H1 (cell line): ENCODE results near the gene PRKCA. TPM values are rescaled to one million over a fixed set of nuclear protein-coding genes. Genes with fewer than 3 reads are reported as not detected.

Experiments
- CHD7 ChIP-seq: fragments of 300-600 bp; sonication (generic); IDR thresholded peaks from 2 replicates; pipeline ENCODE4 v1.7.1; 2012; ENCODE audit warnings: low read length, moderate library complexity, mild to moderate bottlenecking, inconsistent platforms; ENCODE audit not compliant: insufficient replicate concordance
- polyA plus RNA-seq, 7 experiments: library from polyadenylated mRNA; depleted of rRNA in 3 of 7; stranded (reverse) in 5 of 7; unstranded in 2 of 7; fragments of >200 nt in 5 of 7; fragments of 200-250 nt in 2 of 7; gene quantifications; 1 replicate in 5 of 7; 2 replicates in 1 of 7; 4 replicates in 1 of 7; pipeline versions ENCODE4 v1.2.1 to v1.2.3, GENCODE V29; 2011 to 2013; ENCODE audit warnings: missing spikeins in 2 of 7, mixed read lengths in 2 of 7
- total RNA-seq: library from RNA; stranded (reverse); fragmentation: NEBNext Ultra II Directional; extraction: Animal tissue kit (Norgen Biotek cat#: 25700); gene quantifications from 2 replicates; pipeline ENCODE4 v1.2.1, GENCODE V29; 2021

PRKCA gene
- total and polyA plus RNA-seq, 2 of the 8 experiments (the other 6 are each of a cell fraction or from before 2014, with no cell fraction given) = 5.8 to 17.8 TPM

DNA sequence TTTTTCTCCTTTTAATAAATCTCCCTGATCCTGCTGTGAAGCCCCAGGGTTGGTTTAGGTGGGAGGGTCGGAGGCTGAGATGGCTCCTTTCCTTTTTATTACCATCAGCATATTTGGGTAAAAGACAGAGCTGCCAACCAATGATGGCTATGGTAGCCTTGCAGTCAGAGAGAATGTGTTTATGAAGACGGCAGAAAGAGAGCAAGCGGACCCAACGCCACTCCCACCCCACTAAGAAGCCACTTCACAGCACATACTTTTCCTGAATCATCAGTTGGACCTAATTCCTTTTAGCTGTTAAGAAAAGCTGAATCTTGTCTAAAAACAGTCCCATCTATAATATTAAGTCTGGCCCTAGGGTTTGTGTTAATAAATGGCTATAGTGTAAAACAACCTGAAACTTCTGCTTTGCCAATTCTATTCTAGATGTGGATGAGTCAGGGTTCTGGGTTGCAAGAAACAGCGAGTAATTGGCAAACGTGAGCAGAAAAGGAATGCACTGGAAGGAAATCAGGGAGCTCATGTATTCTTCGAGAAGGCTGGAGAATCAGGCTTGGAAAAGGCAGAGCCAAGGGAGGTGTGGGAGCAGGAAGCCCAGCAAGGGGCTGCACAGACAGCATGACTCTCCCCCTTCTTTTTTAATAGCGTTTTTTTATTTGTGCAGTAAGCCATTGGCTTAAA lies 34.0 kb upstream of the PRKCA start (continued):
- TF ChIP-seq CHD7 = no peak
